ENCODE measurements around the gene ARTN.

DNA sequence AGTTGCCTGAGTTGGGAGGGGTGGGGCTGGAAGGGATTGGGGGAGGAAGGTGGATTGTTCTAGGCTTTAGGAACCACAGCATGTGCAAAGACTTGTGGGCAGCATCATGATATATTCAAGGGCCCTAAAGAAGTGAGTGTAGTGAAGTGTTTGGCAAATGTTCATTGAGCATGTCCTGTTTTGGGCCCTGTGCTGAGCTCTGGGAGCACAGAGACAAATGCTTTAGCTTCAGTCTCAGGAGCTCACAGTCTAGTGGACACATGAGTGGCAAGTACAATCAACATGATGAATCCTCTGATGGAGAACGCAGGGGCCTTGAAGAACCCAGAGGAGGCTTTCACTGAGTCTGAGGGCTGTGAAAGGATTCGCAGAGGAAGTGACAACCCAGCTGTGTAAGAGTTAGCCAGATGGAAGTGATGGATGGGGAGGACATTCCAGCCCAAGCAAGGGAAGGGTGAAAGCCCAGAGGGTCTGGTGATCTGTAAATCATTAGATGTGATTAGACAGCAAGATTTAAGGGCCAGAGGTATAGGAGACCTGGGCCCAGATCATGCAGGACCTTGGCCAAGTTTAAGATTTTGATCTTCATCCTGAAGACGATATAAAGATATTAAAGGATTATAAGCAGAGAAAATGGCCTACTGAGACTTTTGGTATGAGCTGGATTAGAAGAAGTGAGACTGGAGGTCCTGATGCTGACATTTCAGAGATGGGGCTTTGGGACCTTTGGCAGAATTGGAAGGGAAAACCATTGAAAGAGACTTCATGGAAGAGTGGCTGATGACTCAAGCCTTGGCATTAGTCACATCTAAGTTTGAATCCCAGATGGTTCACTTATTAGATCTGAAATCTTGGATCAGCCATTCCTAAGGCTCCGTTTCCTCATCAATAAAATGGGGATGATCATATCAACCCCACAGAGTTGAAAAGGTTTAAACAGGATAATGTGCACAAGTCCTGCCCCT, 17.7 kb downstream of the ARTN start:
- TF ChIP-seq, protein P1, sequence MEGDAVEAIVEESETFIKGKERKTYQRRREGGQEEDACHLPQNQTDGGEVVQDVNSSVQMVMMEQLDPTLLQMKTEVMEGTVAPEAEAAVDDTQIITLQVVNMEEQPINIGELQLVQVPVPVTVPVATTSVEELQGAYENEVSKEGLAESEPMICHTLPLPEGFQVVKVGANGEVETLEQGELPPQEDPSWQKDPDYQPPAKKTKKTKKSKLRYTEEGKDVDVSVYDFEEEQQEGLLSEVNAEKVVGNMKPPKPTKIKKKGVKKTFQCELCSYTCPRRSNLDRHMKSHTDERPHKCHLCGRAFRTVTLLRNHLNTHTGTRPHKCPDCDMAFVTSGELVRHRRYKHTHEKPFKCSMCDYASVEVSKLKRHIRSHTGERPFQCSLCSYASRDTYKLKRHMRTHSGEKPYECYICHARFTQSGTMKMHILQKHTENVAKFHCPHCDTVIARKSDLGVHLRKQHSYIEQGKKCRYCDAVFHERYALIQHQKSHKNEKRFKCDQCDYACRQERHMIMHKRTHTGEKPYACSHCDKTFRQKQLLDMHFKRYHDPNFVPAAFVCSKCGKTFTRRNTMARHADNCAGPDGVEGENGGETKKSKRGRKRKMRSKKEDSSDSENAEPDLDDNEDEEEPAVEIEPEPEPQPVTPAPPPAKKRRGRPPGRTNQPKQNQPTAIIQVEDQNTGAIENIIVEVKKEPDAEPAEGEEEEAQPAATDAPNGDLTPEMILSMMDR (IDR thresholded peaks at IDR 0.05) = no peak
- TF ChIP-seq POLR2A (IDR thresholded peaks at IDR 0.05) = no peak

Measured in heart left ventricle (tissue), 13 donors.